GM21576 (cell line): ENCODE results near the gene ZFR2.

ENCODE experiments used
- ATAC-seq: cut with Tn5 transposase; IDR thresholded peaks from one replicate; pipeline ENCODE4 v1.9.1; 2021; ENCODE audit warnings: mild to moderate bottlenecking, moderate library complexity; ENCODE audit not compliant: unreplicated experiment

Gene ZFR2

DNA sequence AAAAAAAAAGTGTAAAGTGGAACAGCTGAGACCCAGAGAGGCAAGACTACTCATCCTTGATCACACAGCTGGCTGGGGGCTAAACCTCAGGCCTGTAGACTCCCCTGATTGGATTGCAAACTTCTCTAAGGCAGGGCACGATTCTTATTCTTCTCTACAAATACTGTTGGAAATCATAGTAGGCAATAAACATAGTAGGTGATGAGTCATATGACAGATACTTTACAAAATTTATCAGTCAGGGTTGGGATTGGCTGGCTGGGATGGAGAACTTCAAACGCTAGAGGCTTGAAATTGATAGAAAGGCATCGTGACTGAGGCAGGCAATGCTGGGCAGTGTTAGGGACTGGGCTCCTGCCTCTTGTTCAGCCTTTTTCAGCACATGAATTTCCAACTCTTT is 76.7 kb downstream of the ZFR2 start:
- ATAC-seq: no peak

DNA sequence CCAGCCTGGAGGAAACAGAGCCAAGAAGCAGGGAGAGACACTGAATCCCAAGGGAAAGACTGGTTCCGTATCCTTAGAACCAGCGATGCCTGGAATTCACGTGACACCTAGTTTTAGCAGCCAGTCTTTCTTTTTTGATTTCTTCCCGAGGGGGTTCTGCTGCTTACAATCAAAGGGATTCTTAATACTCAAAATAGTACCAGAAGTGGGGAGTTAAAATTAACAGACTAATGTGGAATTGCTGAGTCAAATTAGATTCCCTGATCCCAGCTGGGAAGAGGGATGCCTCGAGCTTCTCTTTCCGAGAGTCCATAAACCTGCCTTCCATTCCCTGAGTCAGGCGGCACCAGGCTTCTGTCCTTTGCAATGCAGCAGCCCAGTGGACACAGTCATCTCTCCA is 77.9 kb downstream of the ZFR2 start:
- ATAC-seq: no peak

DNA sequence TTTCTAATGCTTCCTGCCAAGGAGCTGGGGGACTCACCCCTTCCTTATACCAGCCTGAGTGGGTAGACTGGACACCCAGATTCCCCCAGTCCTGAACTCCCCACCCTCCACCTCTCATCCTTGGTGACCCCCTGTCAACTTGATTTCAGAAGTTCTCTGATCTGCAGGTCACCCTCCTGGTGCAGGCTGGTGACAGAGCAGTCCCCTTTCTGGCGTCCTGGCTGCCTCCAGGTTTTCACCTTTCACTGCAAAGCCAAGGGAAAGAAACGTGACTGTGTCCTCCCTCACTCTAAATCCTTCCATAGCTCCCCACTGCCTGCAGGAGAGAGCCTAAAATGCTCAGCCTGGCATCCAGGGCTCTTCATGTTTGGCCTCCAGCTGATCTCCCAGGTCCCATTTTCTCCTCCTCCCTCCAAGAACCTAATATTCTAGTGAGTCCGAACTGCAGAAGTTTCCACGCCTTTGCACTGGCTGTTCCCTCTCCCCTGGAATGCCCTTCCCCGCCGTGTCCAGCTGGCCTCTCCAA is 78.6 kb downstream of the ZFR2 start:
- no peak for ATAC-seq

DNA sequence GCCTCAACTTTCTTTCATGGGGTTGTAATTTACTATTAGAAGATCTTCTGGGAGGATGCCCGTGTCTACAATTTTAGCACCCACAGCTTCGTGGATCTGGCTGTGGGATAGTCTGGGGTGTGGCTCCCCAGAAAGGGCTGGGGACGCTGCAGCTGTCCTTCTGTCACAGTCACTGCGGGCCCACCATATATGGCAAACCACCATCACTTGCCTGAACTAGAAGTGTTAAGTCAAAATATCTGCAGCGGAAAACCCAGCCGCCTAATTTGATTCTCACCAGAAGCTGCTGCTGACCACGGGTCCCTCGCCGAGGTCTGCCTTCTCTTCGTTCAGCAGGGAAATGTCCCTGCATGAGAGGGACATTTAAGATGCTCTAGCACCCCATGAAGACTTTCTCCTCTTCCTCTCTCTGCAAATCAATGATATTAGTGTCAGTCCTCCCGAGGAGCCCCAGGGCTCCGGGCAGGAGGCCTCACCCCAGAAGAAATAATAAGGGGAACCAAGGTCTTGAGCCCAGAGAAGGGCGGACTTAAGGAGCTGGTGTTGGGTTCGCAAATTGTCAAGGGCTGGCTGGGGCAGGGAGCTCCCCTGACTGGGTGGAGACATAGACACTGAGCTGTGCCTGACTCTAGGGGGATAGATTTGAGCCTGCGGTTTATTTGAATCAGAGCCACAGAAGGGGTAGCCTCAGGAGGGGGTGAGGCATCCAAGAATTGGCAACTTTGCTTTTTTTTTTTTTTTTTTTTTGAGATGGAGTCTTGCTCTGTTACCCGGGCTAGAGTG is 79.7 kb downstream of the ZFR2 start:
- no peak for ATAC-seq

DNA sequence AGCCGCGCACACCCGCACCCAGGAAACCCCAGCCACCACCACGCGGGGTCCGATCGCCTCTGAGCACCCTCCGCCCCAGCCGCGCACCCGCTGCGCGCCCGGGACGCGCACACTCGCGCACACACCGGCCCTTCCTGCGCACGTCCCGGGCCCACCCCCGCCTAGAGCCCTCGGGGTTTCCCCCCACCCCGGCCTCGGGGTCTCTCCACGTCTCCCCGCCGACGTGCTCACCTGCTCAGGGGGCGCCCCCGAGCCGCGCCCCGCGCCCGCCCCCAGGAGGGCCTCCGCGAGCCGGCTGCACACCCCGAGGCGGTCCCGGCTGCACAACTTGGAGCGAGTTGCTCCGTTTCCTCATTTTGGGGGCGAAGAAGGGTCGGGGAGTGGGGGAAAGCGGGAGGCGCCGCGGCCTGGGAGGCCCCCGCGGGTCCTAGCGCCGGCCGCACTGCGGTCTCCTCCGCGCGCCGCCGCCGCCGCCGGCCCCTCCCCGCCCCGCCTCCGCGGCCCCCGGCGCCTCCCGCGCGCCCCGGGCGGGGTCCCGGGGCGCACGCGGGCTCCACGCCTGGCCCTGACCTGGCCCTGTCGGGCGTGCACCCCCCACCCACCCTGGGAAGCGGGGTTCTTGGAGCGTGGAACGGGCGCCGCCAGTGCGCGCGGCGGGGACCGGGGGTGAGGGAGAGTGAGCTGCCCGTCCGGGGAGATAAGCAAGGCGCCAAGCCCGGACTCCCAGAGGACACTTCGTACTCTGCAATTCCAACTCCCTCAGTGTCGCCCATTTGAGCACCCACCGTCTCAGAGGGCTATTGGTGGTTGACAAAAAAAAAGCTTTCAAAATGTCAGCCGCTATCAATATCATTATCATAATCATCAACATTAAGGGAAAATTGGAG is 82.7 kb downstream of the ZFR2 start, which contains the start of gene MATK:
MATK (minus strand) TSS at position 444 of the 887 bp plus-strand sequence. CDS start 1,246 bp downstream, outside the sequence.
- no peak for ATAC-seq

DNA sequence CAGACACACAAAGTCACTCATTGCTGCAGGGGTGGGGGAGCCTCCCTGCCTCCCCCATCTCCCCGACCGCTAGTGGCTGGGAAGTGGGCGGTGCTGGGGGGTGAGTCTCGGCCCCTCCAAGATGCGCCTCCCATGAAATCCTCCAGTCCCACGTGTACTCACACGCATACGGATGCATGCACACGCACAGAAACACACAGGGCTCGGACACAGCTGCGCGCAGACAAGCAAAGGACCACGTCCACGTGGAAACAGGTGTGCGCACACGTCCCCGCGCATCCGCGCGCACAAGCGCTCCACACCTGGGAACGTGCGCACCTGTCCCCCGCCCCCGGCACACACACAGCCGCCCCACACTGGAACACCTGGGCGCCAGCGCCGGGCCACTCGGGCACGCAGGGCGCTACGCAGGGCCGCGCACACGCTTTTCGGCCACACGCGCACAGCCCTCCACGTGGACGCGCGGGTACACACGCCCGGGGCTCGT is 83.3 kb downstream of the ZFR2 start:
- ATAC-seq: no peak

DNA sequence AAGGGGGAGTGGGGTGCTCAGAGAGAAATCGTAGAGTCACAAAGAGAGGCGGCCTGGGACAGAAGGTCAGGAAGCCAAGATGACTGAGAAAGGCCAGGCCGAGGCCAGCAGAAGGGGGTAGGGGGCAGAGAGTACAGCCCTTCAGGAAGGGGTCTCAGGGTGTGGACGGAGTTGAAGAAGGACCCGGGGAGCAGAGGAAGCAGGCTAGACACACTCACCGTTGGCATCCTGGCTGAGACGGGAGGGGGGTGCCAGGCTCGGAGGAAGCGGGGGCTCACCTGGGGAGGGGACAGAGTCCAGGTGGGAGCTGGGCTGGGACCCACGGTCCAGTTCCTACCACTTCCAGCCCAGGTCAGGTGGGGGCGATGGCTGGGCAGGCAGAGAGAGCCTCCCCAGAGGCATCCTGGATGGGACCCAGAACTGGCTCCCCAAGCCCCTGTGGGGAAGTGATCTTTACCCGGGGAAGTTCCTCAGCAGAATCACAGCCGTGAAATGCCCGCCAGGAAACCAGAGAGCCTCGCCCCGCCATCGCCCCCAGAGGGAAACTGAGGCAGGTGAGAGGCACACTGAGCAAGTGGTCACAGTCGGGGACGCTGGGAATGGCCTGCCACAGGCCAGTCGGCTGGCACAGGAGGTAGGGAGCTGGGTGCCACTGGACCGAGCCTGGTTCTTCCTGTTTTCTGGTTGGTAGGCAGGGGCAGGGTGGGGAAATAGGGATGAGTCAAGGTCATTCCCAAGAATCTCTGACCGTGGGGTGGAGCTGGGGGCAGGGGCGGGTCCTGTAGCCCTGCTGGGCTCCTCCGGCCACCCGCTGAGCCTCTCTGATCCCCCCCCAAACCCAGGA is 84.0 kb downstream of the ZFR2 start:
- ATAC-seq: no peak

DNA sequence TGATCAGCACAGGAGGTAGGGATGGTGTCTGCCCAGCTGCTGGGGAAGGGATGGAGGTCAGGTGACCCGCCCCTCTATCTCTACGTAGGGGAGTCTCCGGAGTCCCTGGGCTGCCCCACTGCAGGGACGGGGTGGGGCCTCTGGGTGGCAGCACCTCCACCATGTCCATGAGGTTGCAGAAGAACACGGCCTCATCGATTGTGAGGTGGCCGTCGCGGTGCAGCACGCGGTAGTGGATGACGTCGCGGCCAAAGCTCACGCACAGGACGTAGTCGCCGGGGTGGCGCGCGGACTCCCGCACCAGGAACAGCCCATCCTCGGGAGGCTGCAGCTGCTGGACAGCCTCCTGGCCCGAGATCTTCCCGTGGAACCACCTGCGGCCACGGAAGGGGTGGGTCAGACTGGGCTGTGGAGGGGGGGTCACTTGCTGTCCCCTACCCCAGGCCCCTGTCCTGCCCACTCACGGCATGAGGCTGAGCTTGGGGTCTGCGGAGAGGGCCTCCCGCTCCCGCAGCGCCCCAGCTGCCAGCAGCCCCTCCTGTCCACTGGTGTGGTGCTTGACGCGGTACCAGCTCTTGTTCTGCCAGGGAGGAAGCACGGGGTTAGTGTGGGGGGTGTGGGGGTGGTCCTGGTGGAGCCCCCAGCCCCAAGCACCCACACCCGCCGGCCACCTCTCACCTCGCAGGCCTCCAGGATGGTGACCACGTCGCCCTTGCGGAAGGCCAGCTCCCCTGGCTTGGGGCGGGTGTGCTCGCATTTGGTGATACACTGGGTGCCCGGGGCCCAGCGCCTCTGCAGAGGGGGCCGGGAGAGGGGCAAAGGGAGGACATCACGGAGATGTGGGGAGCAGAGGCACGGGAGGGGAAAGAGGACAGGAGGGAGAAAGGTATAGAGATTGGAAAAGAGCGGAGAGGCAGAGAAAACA is 84.9 kb downstream of the ZFR2 start:
- no peak for ATAC-seq

DNA sequence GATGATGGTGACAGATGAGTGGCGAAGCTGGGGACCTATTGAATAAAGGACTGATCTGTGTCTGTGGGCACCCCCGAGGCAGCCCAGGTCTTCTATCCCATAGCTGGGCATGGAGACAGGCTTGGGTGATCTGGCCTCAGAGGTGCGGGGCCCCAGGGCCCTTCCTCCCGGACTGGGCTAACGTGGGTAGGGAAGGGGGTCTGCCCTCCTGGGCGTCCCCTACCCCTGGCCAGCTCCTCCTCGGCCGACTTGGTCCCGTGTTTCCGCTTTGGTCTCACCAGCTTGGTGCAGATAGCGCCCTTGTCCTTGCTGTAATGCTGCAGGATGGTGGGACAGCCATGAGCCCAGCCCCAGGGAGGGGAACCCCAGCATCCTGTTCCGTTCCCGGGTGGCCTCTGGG is 85.9 kb downstream of the ZFR2 start:
- no peak for ATAC-seq

DNA sequence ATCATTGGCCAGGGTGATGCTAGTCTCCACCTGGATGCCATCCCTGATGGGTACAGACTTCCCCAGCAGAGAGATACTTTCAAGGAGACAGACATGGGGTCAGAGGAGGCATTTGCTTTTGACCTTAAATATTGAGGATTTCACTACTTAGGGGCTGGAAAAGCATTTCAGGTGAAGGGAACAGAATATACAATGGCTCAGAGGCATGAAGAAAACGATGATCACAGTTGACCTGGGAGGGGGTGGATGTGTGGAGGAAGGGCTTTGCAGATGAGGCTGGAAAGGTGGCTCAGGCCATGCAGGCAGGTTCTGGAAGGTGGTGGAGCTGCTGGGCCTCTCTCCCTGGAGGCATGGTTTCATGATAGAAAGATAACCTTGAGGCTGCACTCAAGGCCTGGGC is 86.5 kb downstream of the ZFR2 start:
- ATAC-seq: no peak

DNA sequence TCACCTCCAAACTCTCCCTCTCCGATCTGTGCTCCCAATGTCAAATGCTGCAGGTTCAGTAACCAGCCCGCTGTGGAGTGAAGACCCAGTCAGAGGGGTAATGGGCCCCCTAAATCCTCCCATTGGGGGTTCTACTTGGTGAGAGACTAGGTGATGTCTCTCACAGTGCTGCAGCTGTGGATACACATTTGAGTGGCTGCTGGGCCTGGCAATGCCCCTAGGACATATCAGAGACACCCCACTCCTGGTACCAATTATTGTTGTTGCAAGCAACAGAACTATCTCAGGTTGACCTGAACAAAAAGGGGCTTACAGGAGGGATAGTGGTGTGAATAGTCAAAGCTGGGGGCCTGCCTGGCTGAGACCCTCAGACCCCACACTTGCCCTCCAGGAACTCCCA is 87.2 kb downstream of the ZFR2 start:
- ATAC-seq: no peak

DNA sequence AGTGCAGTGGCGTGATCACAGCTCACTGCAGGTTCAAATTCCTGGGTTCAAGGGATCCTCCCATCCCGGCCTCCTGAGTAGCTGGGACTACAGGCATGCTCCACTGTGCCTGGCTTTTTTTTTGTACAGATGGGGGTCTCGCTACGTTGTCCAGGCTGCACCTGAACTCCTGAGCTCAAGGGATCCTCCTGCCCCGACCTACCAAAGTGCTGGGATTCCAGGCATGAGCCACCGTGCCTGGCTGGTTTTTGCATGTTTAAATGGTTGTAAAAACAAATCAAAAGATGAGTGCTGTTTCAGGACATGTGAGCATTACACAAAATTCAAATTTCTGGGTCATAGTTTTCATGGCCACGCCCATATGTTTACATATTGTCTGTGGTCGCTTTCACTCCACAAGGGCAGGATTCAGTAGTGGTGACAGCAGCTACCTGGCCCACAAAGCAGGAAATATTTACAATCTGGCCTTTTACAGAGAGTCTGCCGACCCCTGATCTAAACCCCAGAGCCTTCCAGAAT is 88.0 kb downstream of the ZFR2 start:
- ATAC-seq: no peak

DNA sequence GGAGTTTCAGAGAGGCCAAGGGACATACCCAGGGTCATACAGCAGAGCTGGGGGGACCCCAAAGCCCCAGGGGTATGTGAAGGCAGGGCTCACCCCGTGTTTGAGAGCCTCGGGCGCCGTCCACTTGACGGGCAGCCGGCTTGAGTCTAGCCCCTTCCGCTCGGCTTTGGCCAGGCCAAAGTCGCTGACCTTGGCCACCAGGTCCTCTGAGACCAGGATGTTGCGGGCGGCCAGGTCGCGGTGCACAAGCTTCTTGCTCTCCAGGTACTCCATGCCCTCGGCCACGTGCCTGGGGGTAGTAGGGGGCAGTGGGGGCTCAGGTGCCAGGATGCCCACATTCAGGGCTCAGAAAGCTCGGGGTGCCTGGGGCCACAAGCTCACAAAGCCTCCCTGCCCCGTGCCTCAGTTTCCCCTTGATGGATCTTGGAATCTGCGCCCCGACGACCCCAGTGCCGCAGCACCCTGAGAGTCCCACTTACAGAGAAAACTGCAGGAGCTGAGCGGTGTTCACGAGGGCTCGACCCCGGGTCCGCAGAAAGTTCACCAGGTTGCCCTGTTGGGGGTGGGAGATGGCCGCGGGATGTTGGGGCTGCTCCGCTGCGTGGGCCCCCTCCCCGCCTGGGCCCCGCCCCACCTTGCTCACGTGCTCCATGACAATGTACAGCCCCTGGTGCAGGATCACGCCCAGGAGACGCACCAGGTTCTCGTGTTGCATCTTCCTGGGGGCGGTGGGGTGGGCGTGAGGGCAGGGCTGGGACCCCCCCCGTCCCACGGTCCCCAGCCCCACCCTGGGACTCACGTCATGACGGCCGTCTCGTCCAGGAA is 89.7 kb downstream of the ZFR2 start:
- no peak for ATAC-seq

DNA sequence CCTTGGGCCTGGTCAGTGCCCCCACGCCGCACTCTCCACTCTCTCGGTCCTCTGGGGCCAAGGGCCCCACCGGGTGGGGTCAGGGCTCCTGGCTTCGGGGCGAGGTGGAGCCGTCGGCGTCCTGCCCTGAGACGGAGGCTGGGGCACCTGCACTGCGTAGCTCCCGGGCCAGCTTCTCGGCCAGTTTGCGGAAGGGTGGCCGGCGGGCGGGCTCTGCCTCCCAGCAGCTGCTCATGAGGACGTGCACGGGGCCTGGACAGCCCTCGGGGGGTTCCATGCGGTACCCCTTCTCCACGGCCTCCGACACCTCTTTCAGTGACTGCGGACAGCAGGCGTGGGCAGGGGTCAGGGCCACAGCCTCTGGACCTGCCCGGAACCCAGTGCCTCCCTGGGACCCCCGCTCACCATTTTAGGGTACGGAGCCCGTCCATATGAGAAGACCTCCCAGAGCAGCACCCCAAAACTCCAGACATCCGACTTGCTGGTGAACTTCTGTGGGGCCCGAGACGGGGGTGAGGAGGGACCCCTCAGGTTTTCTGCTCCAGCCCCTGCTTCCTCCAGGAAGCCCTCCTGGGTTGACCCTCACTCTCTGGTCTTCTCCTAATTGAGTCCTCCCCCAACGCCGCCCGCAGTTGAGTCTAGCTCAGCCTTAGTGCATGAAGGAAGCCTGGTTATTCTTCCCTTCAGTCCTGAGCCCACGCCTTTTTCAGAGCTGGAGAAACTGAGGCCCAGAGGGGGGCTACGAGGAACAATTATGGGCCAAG is 90.6 kb downstream of the ZFR2 start:
- ATAC-seq: no peak

DNA sequence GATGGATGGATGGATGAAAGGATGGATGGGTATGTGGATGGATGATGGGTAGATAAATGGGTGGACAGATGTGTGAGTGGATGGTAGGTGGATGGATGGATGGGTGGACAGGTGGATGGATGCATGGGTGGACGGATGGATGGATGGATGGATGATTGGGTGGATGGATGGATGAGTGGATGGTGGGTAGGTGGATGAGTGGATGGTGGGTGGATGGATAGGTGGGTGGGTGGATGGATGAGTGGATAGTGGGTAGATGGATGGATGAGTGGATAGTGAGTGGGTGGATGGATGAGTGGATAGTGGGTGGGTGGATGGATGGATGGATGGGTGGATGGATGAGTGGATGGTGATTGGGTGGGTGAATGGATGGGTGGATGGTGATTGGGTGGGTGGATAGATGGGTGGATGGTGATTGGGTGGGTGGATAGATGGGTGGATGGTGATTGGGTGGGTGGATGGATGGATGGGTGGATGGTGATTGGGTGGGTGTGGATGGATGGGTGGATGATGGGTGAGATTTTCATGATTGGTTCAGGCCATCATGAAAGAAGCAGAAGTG is 92.3 kb downstream of the ZFR2 start:
- ATAC-seq: no peak

DNA sequence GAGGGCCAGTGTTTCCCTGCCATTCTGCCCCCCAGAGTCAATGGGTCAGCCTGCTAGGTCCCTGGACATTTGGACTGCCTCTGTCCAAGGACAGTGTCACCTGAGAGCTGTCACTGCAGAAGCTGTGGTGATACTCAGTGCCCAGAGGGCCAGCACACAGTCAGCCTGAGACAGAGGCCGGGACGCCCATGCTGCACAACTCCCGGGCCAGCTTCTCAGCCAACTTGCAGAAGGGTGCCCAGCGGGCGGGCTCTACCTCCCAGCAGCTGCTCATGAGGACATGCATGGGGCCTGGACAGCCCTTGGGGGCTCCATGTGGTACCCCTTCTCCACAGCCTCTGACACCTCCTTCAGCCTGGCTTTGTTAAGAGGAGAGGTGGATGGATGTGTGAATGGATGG is 93.0 kb downstream of the ZFR2 start:
- ATAC-seq: no peak

DNA sequence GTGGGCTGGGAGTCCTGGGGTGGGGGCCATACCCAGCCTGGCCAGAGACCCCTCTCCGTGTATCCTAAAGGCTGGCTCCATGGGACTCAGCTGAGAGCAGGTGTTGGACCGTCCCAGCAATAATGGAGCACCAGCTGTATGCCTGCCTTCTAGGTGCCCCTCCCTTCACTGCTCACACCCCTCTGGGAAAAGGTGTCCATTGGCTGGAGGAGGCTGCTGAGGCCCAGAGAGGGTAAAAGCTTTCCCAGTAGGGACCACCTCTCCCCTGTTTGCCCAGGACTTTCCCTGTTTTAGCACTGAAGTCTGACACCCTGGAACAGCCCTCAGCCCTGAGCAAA is 93.5 kb downstream of the ZFR2 start:
- no peak for ATAC-seq
